SK-N-SH treated with all-trans-retinoic acid at 6 μM for 48 hours (cell line): ENCODE results near the gene HSPB7.

ENCODE experiments used
- CSDC2 ChIP-seq: fragments of 250-450 bp; sonication (Bioruptor Pico); IDR thresholded peaks from 2 replicates; pipeline ENCODE4 v1.5.0; 2020; ENCODE audit warnings: mild to moderate bottlenecking, moderate library complexity
- OSR1 ChIP-seq: fragments of 250-450 bp; sonication (Bioruptor Pico); IDR thresholded peaks from 2 replicates; pipeline ENCODE4 v1.8.0; 2022; ENCODE audit warnings: moderate library complexity, mild to moderate bottlenecking, inconsistent platforms
- PATZ1 ChIP-seq: fragments of 250-450 bp; sonication (Bioruptor Pico); IDR thresholded peaks from 2 replicates; pipeline ENCODE4 v1.8.0; 2020; ENCODE audit warnings: mild to moderate bottlenecking, moderate library complexity, borderline replicate concordance
- ZC3H10 ChIP-seq: fragments of 250-450 bp; sonication (Bioruptor Pico); IDR thresholded peaks from 2 replicates; pipeline ENCODE4 v1.5.1; 2021; ENCODE audit warnings: mild to moderate bottlenecking, moderate library complexity
- ZFP3 ChIP-seq: fragments of 250-450 bp; sonication (Bioruptor Pico); IDR thresholded peaks from 2 replicates; pipeline ENCODE4 v1.5.0; 2020; ENCODE audit warnings: mild to moderate bottlenecking, moderate library complexity
- ZNF70 ChIP-seq: fragments of 450-650 bp; formaldehyde crosslinking; IDR thresholded peaks from 2 replicates; pipeline ENCODE4 v1.5.0; 2020; ENCODE audit warnings: mild to moderate bottlenecking, moderate library complexity
- ZNF8 ChIP-seq: fragments of 450-650 bp; formaldehyde crosslinking; IDR thresholded peaks from 2 replicates; pipeline ENCODE4 v1.5.0; 2020; ENCODE audit warnings: mild to moderate bottlenecking, moderate library complexity

DNA sequence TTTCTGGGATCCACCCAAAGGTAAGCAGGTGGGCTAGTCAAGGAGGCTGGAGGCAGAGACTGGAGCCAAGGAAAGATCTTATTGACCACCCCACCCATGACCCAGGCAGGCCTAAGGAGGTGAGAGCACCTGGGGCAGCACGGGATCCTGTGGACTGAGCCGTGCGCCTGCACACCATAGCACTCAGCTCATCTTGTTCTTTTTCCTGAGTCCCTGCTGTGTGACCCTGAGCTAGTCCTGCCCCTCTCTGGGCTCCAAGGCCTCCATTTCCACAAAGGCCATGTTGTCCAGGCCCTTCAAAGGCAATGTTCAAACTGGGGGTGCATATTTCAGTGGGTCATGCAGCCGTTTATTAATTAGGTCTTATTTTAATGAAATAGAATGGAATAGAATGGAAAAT, 48.4 kb upstream of the HSPB7 start:
- TF ChIP-seq OSR1 (CRISPR knock-in tag) (no peak), ZFP3 (CRISPR knock-in tag) (no peak), PATZ1 (CRISPR knock-in tag) (no peak), CSDC2 (CRISPR knock-in tag) (no peak), ZC3H10 (no peak), ZNF70 (CRISPR knock-in tag) (no peak), ZNF8 (CRISPR knock-in tag) (no peak)
